NCI-H1436 (cell line): ENCODE data around the gene IL17REL.
A peak's percentile ranks its signal among the peaks of the same experiment; 100 is the strongest.

Source experiments
- DNase-seq: peaks from one replicate; lab custom pipeline; 2025; lab: John Stamatoyannopoulos, UW

Gene IL17REL

GRCh38 chr22:50002791-50003190, 9.8 kb downstream of the IL17REL start:
- no peak for DNase-seq

GRCh38 chr22:50001388-50002231, 11.0 kb downstream of the IL17REL start:
- no peak for DNase-seq

GRCh38 chr22:50000587-50001387, 11.8 kb downstream of the IL17REL start:
- DNase-seq, result no peak

- no peak for DNase-seq
These were observed 12.5 kb downstream of the IL17REL start for GRCh38 chr22:49999946-50000586.

GRCh38 chr22:49999063-49999945, 13.3 kb downstream of the IL17REL start:
- DNase-seq, result no peak

- no peak for DNase-seq
These were observed 13.9 kb downstream of the IL17REL start for GRCh38 chr22:49998718-49999062.

- no peak for DNase-seq
These were observed 14.4 kb downstream of the IL17REL start for GRCh38 chr22:49997932-49998717.

- no peak for DNase-seq
These were observed 15.3 kb downstream of the IL17REL start for GRCh38 chr22:49997251-49997599.

- DNase-seq, result no peak
These were observed 15.9 kb downstream of the IL17REL start for GRCh38 chr22:49996518-49997250.

- no peak for DNase-seq
These were observed 16.4 kb downstream of the IL17REL start for GRCh38 chr22:49996119-49996517.

- no peak for DNase-seq
These were observed 17.0 kb downstream of the IL17REL start for GRCh38 chr22:49995361-49996118.

GRCh38 chr22:49995041-49995360, 17.6 kb downstream of the IL17REL start:
- no peak for DNase-seq

- DNase-seq, result no peak
These were observed 18.1 kb downstream of the IL17REL start for GRCh38 chr22:49994361-49995040.

- no peak for DNase-seq
These were observed 18.8 kb downstream of the IL17REL start for GRCh38 chr22:49993649-49994360.

- DNase-seq, result peak; percentile 53
These were observed 19.5 kb downstream of the IL17REL start for GRCh38 chr22:49992921-49993648.

- no peak for DNase-seq
These were observed 20.5 kb downstream of the IL17REL start for GRCh38 chr22:49991907-49992533.

GRCh38 chr22:49991167-49991566, 21.4 kb downstream of the IL17REL start:
- DNase-seq, result no peak
